ENCODE measurements around the gene MTUS2. TPM values are rescaled to one million over a fixed set of nuclear protein-coding genes. Genes with fewer than 3 reads are reported as not detected.

MTUS2 gene
- total RNA-seq, 1 donor from 2014 or later, result not detected

DNA sequence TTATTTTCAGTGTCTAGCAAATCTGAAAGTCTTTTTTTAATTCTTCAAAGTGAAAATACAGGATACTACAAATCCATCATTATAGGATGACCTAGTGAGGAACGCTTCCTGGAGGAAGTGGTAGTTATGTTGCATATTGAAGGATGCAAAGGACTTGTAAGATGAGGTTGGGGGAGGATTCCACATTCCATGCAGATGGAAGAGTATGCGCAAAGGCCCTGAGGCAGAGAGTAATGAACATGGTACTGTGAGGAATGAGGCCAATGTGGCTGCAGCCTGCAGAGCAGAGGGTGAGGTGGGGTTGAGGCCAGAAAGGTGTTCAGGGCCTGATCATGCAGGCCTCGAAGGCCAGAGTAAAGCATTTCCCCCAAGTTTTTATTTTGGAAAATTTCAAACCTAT is 202.8 kb downstream of the MTUS2 start:
- DNase-seq (ENCODE audit: low spot score), result no peak
- Mint-ChIP-seq H3K27me3 (ENCODE audit: insufficient read depth) (peaks cover 3% of the 10 kb centered on the region), H3K27ac (no peak overlapping the region), H3K36me3 (ENCODE audit: low read depth) (no peaks in the 10 kb centered on the region), H3K4me3 (no peak overlapping the region), H3K9me3 (peaks cover 3% of the 10 kb centered on the region), H3K4me1 (ENCODE audit: low read depth) (peaks cover 7% of the 10 kb centered on the region)
- intact Hi-C loops (cut with micrococcal nuclease), result no loop called here

DNA sequence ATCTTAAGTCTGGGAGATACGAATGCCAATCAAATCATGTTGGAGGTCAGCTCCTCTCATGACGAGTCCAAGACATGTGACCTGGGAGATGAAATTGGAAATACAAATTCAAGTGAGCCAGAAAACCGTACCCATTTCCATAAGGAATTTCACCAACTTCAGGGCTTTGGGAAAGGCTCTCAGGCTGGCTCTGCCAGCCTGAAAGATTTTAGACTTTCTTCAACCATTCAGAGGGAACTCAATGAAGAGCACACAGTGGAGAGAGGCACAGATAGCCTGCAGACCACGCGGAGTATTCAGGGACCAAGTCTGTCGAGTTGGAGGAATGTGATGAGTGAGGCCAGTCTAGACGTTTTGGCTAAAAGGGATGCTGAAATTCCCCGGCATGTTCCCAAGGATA is 204.6 kb downstream of the MTUS2 start:
- peaks cover 3% of the 10 kb centered on the region for H3K27me3 Mint-ChIP-seq (ENCODE audit: insufficient read depth)
- DNase-seq (ENCODE audit: low spot score), result no peak
- H3K27ac Mint-ChIP-seq, result no peak overlapping the region
- H3K36me3 Mint-ChIP-seq (ENCODE audit: low read depth), result no peaks in the 10 kb centered on the region
- peaks cover 7% of the 10 kb centered on the region for H3K4me1 Mint-ChIP-seq (ENCODE audit: low read depth)
- peaks cover 12% of the 10 kb centered on the region for H3K9me3 Mint-ChIP-seq
- no peak overlapping the region for H3K4me3 Mint-ChIP-seq
- intact Hi-C loops (cut with micrococcal nuclease), result no loop called here

DNA sequence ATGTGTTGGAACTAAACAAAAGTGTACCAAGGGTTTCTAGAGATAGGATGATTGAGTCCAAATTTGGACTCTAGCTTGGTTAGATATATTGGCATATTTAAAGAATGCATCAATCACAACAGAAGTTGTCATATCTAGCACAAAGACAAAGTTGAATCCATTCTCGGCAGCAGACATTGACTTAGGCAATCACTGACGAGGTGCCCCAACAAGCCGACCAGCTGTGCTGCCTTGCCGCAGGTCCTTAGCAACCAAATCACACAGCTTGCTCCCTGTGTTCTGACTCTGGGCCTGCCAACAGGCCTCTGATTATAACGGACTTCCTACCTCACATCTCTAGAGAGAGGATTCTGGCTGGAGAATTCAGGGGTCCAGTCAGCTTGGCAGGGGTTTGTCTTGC is 208.7 kb downstream of the MTUS2 start:
- H3K27me3 Mint-ChIP-seq (ENCODE audit: insufficient read depth), result no peaks in the 10 kb centered on the region
- no peak overlapping the region for H3K4me3 Mint-ChIP-seq
- H3K27ac Mint-ChIP-seq, result no peak overlapping the region
- intact Hi-C loops (cut with micrococcal nuclease), result no loop called here
- H3K9me3 Mint-ChIP-seq, result peaks cover 12% of the 10 kb centered on the region
- no peaks in the 10 kb centered on the region for H3K36me3 Mint-ChIP-seq (ENCODE audit: low read depth)
- H3K4me1 Mint-ChIP-seq (ENCODE audit: low read depth), result no peaks in the 10 kb centered on the region
- no peak for DNase-seq (ENCODE audit: low spot score)

DNA sequence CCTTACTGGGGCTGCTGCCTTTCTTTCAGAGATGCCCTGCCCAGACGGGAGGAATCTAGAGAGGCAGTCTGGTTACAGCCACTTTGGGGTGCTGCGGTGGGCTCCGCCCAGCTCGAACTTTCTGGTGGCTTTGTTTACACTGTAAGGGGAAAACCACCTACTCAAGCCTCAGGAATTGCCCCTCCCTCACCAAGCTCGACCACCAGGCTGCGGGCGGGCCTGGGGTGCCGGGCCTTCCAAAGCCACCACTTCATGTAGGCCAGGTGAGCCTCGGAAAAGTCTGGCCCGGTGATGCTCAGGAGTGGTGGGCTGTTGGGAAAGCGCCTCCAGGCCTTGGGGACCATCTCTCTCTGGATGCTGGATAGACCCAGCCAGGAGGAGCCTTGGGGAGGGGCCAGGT is 218.6 kb downstream of the MTUS2 start:
- H3K9me3 Mint-ChIP-seq, result no peaks in the 10 kb centered on the region
- no peaks in the 10 kb centered on the region for H3K4me1 Mint-ChIP-seq (ENCODE audit: low read depth)
- H3K27ac Mint-ChIP-seq, result no peak overlapping the region
- no peaks in the 10 kb centered on the region for H3K36me3 Mint-ChIP-seq (ENCODE audit: low read depth)
- DNase-seq (ENCODE audit: low spot score), result no peak
- H3K4me3 Mint-ChIP-seq, result no peak overlapping the region
- H3K27me3 Mint-ChIP-seq (ENCODE audit: insufficient read depth), result no peaks in the 10 kb centered on the region
- intact Hi-C loops (cut with micrococcal nuclease), result no loop called here

DNA sequence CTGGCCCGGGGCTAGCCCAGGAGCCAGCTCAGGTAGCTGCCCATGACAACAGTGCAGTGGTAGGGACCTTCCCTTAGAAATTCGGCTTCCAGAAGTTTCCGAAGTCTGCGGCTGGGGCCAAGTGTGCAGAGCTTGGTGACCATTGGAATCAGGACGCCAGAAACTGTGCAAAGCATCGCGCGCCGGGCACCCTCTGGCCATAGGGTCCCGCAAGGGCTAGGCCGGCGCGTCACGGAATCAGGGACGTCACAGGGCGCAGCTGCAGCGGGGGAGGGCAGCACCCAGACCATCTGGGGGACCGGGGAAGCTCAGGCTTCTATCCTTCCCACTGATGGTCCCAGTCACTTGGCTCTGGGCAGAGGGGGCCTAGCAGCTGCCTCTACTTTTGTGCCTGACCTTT is 219.1 kb downstream of the MTUS2 start:
- no peak overlapping the region for H3K4me3 Mint-ChIP-seq
- intact Hi-C loops (cut with micrococcal nuclease), result no loop called here
- H3K9me3 Mint-ChIP-seq, result peaks cover under 1% of the 10 kb centered on the region
- no peaks in the 10 kb centered on the region for H3K36me3 Mint-ChIP-seq (ENCODE audit: low read depth)
- H3K27ac Mint-ChIP-seq, result no peak overlapping the region
- no peaks in the 10 kb centered on the region for H3K27me3 Mint-ChIP-seq (ENCODE audit: insufficient read depth)
- no peak for DNase-seq (ENCODE audit: low spot score)
- H3K4me1 Mint-ChIP-seq (ENCODE audit: low read depth), result no peaks in the 10 kb centered on the region

DNA sequence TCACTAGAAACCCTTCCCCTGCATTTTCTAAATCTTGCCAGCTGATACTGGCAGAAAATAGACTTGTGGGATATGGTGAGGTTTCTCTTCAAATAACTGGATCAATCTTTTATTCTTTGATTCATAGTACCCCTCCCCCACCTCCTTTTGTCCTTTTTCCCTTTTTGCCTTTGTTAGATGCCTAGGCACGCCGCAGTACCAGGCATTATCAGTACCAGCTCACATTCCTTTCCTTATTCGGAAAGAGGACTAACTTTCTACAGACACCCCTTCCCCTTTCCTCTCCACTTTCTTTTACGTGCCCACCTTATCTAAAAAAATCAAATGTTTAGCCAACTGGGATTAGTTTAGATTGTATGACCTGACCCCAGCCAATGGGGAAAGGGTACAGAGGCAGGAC is 226.4 kb downstream of the MTUS2 start:
- H3K9me3 Mint-ChIP-seq, result peaks cover 31% of the 10 kb centered on the region
- intact Hi-C loops (cut with micrococcal nuclease), result no loop called here
- no peak overlapping the region for H3K27ac Mint-ChIP-seq
- H3K27me3 Mint-ChIP-seq (ENCODE audit: insufficient read depth), result no peaks in the 10 kb centered on the region
- no peaks in the 10 kb centered on the region for H3K36me3 Mint-ChIP-seq (ENCODE audit: low read depth)
- H3K4me1 Mint-ChIP-seq (ENCODE audit: low read depth), result no peaks in the 10 kb centered on the region
- H3K4me3 Mint-ChIP-seq, result no peak overlapping the region
- no peak for DNase-seq (ENCODE audit: low spot score)

DNA sequence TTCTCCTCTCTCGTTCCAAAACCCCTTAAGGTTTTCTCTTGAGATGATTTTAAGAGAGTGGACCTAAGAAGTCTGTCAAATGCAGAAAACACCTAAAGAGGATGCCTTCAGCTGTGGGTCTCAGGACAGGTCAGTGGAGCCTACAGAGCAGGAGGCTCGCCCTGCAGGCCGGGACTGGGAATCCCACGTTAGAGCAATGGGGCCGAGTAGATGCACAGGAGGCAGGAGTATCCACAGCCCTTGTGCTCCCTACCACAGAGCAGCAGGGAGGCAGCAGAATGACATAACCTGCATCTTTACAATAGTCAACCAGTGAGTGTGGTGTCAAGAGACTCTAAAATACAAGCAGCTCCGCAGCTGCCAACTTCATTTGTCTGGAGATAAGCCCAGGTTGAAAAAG is 229.4 kb downstream of the MTUS2 start:
- Mint-ChIP-seq H3K4me3 (no peak overlapping the region), H3K9me3 (peaks cover 36% of the 10 kb centered on the region), H3K27me3 (ENCODE audit: insufficient read depth) (no peaks in the 10 kb centered on the region), H3K4me1 (ENCODE audit: low read depth) (no peaks in the 10 kb centered on the region), H3K36me3 (ENCODE audit: low read depth) (no peaks in the 10 kb centered on the region), H3K27ac (no peak overlapping the region)
- intact Hi-C loops (cut with micrococcal nuclease), result no loop called here
- no peak for DNase-seq (ENCODE audit: low spot score)

DNA sequence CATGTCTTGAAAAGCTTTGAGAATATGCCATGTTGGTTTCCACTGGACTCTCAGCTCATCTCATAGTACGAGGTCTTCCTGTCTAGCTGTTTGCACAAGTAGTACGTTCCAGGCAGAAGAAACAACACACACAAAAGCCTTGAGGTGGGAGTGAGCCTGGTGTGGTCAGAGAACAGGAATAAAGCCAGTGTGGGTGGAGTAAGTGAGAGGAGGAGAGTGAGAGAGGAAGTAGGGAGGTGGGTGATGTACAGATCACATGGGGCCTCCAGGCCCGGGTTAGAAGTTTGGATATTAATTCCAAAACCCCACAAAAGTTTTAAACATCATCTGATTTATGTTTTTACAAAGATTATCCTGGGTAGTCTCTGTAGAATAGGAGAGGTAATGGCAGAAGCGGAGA is 230.6 kb downstream of the MTUS2 start:
- no peak for DNase-seq (ENCODE audit: low spot score)
- H3K36me3 Mint-ChIP-seq (ENCODE audit: low read depth), result no peaks in the 10 kb centered on the region
- intact Hi-C loops (cut with micrococcal nuclease), result no loop called here
- no peak overlapping the region for H3K4me3 Mint-ChIP-seq
- no peaks in the 10 kb centered on the region for H3K27me3 Mint-ChIP-seq (ENCODE audit: insufficient read depth)
- H3K27ac Mint-ChIP-seq, result no peak overlapping the region
- no peaks in the 10 kb centered on the region for H3K4me1 Mint-ChIP-seq (ENCODE audit: low read depth)
- peaks cover 37% of the 10 kb centered on the region for H3K9me3 Mint-ChIP-seq

DNA sequence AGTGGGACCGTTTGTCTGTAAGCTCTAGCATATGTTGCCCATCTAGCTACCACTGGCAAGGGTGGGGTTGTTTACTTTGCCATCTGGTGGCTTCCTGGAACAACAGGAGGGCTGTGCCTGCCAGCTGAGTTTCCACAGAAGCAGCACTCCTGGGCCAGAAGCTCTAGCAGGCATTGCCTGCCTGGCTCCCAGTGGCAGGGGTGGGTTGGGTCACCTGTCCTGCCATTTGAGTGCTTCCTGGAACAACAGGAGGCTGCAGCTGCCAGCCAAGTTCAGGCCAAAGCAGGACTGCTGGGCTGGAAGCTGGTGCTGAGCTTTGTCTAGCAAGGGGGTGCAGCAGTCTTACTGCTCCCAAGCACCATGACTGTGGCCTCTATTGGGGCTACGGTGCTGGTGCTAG is 239.7 kb downstream of the MTUS2 start:
- H3K4me1 Mint-ChIP-seq (ENCODE audit: low read depth), result no peaks in the 10 kb centered on the region
- H3K27ac Mint-ChIP-seq, result no peak overlapping the region
- no peaks in the 10 kb centered on the region for H3K36me3 Mint-ChIP-seq (ENCODE audit: low read depth)
- no peak overlapping the region for H3K4me3 Mint-ChIP-seq
- intact Hi-C loops (cut with micrococcal nuclease), result no loop called here
- peaks cover 31% of the 10 kb centered on the region for H3K9me3 Mint-ChIP-seq
- H3K27me3 Mint-ChIP-seq (ENCODE audit: insufficient read depth), result no peaks in the 10 kb centered on the region
- DNase-seq (ENCODE audit: low spot score), result no peak

DNA sequence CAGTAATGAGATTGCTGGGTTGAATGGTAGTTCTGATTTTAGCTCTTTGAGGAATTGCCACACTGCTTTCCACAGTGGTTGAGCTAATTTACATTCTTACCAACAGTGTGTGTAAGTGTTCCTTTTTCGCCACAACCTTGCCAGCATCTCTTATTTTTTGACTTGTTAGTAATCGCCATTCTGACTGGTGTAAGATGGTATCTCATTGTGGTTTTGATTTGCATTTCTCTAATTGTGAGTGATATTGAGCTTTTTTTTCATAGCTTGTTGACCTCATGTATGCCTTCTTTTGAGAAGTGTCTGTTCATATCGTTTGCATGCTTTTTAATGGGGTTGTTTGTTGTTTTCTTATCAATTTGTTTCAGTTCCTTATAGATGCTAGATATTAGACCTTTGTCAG is 245.0 kb downstream of the MTUS2 start:
- no peak for DNase-seq (ENCODE audit: low spot score)
- Mint-ChIP-seq H3K4me3 (no peak overlapping the region), H3K9me3 (peaks cover 11% of the 10 kb centered on the region), H3K4me1 (ENCODE audit: low read depth) (no peaks in the 10 kb centered on the region), H3K27me3 (ENCODE audit: insufficient read depth) (no peaks in the 10 kb centered on the region), H3K27ac (no peak overlapping the region), H3K36me3 (ENCODE audit: low read depth) (no peaks in the 10 kb centered on the region)
- intact Hi-C loops (cut with micrococcal nuclease), result no loop called here

DNA sequence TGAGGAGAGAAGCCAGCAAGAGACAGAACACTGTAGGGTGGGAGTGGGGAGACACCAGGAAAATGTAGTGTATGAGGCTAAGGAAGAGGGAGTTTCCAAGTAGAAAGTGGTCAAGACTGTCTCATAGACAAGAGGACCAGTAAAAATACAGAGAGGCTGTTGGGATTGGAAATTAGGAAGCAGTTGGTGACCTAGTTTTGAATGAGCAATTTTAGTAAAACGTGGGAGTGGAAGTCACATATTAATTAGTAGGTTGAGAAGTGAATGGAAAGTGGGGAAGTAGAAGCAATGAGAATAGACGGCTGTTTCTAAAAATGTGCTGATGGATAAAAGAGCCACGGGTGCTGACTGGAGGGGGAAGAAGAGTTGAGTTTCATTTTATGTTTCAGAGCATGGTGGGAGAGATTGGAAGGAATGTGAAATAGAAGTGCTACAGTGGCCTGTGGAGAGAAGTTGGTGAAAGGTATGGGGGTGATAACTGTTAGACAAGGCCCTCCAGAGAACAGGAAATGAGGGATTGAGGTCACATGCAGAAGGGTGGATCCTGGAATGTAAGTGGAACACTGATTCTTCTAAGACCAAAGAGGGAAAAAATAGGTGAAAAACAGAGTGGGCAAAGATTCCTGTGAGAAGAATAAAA is 247.3 kb downstream of the MTUS2 start:
- intact Hi-C loops (cut with micrococcal nuclease), result no loop called here
- Mint-ChIP-seq H3K27me3 (ENCODE audit: insufficient read depth) (no peaks in the 10 kb centered on the region), H3K36me3 (ENCODE audit: low read depth) (no peaks in the 10 kb centered on the region), H3K27ac (no peak overlapping the region), H3K9me3 (no peaks in the 10 kb centered on the region), H3K4me1 (ENCODE audit: low read depth) (no peaks in the 10 kb centered on the region), H3K4me3 (no peak overlapping the region)
- DNase-seq (ENCODE audit: low spot score), result no peak

DNA sequence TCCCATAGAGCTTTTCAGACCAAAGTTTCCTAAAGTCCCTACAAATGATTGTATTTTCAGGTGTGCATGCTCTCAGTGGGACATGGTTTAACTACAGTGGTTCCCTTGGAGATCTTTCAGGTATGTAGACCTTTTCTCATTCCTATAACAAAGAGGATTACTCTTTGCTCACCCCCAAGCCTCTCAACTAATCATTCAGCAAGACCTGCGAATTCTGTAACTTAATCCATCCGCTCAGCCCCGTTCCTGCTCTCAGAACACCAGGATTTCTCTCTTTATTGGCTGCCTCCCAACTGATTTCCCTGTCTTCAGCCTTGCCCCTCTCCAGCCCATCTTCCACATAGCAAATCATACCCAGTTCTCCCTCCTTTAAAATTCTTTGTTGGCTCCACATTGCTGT is 253.6 kb downstream of the MTUS2 start:
- Mint-ChIP-seq H3K4me1 (ENCODE audit: low read depth) (no peaks in the 10 kb centered on the region), H3K27me3 (ENCODE audit: insufficient read depth) (peaks cover 2% of the 10 kb centered on the region), H3K4me3 (no peak overlapping the region), H3K9me3 (peaks cover under 1% of the 10 kb centered on the region), H3K36me3 (ENCODE audit: low read depth) (no peaks in the 10 kb centered on the region), H3K27ac (no peak overlapping the region)
- intact Hi-C loops (cut with micrococcal nuclease), result no loop called here
- DNase-seq (ENCODE audit: low spot score), result no peak

DNA sequence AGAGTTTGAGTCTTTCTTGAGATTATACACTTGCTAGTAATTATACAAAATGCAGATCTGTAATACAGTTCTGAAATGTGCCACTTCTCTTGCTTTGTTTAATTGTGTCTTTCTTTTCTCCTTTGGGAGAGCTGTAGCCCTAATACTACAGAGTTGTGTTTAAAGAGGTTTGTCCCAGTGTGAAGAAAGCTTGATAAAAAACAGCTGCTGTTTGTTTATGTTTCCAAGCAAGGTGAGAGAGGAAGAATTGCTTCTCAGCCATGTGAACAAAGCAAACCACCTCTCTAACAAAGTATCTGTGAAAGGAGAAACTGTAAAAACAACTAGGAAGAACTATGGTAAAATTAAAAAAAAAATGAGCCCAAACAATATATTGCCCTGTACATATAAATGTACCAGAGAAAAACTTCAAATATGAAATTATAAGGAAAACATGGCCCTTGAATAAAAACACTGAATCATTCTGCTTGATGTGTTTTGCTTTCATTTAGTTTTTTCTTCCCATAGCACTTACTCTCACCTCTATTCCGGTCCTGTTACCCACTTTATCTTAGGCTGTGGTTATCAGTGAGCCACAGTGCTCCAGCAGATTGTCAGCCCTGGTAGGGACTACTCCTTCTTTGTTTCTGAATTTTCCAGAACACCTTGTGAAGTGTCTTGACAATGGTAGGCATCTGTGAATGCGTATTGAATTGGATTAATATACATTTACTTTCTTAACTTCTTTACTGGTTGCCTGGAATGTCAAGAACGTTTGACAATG is 257.1 kb downstream of the MTUS2 start:
- Mint-ChIP-seq H3K36me3 (ENCODE audit: low read depth) (no peaks in the 10 kb centered on the region), H3K4me1 (ENCODE audit: low read depth) (peaks cover 6% of the 10 kb centered on the region), H3K27ac (no peak overlapping the region), H3K9me3 (peaks cover 4% of the 10 kb centered on the region), H3K27me3 (ENCODE audit: insufficient read depth) (peaks cover 2% of the 10 kb centered on the region), H3K4me3 (no peak overlapping the region)
- intact Hi-C loops (cut with micrococcal nuclease), result no loop called here
- no peak for DNase-seq (ENCODE audit: low spot score)
